ENCODE measurements around the gene TCF20. TPM values are rescaled to one million over a fixed set of nuclear protein-coding genes. Genes with fewer than 3 reads are reported as not detected.

Gene TCF20
- total RNA-seq, 4 donors from 2014 or later: 24.9 to 48.2 (median 38.4) TPM

GRCh38 chr22:42281284-42281683, 10.8 kb upstream of the TCF20 start:
- intact Hi-C loops (cut with DNase I): no loop called here
- 92% methylated on average over 10 of the region's 10 CpGs for WGBS

GRCh38 chr22:42280836-42281235, 10.4 kb upstream of the TCF20 start:
- WGBS: 85% methylated on average over 4 of the region's 5 CpGs
- DNase-seq (ENCODE audit: extremely low spot score): no peak
- intact Hi-C loops (cut with DNase I): no loop called here

More at GRCh38 chr22:42281284-42281683, 10.8 kb upstream of the TCF20 start:
- no peak for DNase-seq (ENCODE audit: extremely low spot score)
- H3K4me3 ChIP-seq: no peak overlapping the region
- H3K27ac ChIP-seq (replicated peaks in 1 of 4): no peak overlapping the region
- H3K9me3 ChIP-seq: no peaks in the 10 kb centered on the region
- TF ChIP-seq EP300 (IDR thresholded peaks at IDR 0.05) (no peak), POLR2AphosphoS5 (IDR thresholded peaks at IDR 0.05) (no peak), POLR2A (IDR thresholded peaks at IDR 0.05; ENCODE audit: low read depth) (no peak), CTCF (IDR thresholded peaks at IDR 0.05) (no peak)
- H3K4me1 ChIP-seq: peaks cover 4 to 26% (median 20%) of the 10 kb centered on the region in 4 donors
- H3K36me3 ChIP-seq: no peaks in the 10 kb centered on the region
- peaks cover 0 to 27% (median 0%) of the 10 kb centered on the region in 4 donors for H3K27me3 ChIP-seq

GRCh38 chr22:42280140-42280539, 9.7 kb upstream of the TCF20 start:
- Histone ChIP-seq H3K36me3 (no peaks in the 10 kb centered on the region), H3K27me3 (peaks cover 0 to 27% (median 0%) of the 10 kb centered on the region in 4 donors), H3K9me3 (no peaks in the 10 kb centered on the region), H3K4me3 (no peak overlapping the region), H3K4me1 (peaks cover 4 to 26% (median 20%) of the 10 kb centered on the region in 4 donors), H3K27ac (replicated peaks in 1 of 4) (no peak overlapping the region)
- 93% methylated on average over 9 of the region's 9 CpGs for whole genome bisulfite sequencing
- no peak for TF ChIP-seq CTCF (IDR thresholded peaks at IDR 0.05)
- no peak for TF ChIP-seq POLR2AphosphoS5 (IDR thresholded peaks at IDR 0.05)
- no peak for TF ChIP-seq POLR2A (IDR thresholded peaks at IDR 0.05; ENCODE audit: low read depth)
- TF ChIP-seq EP300 (IDR thresholded peaks at IDR 0.05): no peak
- intact Hi-C loops (cut with DNase I): no loop called here
- DNase-seq (ENCODE audit: extremely low spot score): no peak

More at GRCh38 chr22:42280836-42281235, 10.4 kb upstream of the TCF20 start:
- H3K4me1 ChIP-seq: peaks cover 4 to 26% (median 20%) of the 10 kb centered on the region in 4 donors
- no peaks in the 10 kb centered on the region for H3K36me3 ChIP-seq
- TF ChIP-seq CTCF (IDR thresholded peaks at IDR 0.05): no peak
- TF ChIP-seq POLR2AphosphoS5 (IDR thresholded peaks at IDR 0.05): no peak
- TF ChIP-seq EP300 (IDR thresholded peaks at IDR 0.05): no peak
- TF ChIP-seq POLR2A (IDR thresholded peaks at IDR 0.05; ENCODE audit: low read depth): no peak
- no peak overlapping the region for H3K27ac ChIP-seq (replicated peaks in 1 of 4)
- H3K9me3 ChIP-seq: no peaks in the 10 kb centered on the region
- H3K4me3 ChIP-seq: no peak overlapping the region
- peaks cover 0 to 27% (median 0%) of the 10 kb centered on the region in 4 donors for H3K27me3 ChIP-seq

- no peak for TF ChIP-seq POLR2A (IDR thresholded peaks at IDR 0.05; ENCODE audit: low read depth)
- TF ChIP-seq EP300 (IDR thresholded peaks at IDR 0.05): no peak
- no peak for TF ChIP-seq CTCF (IDR thresholded peaks at IDR 0.05)
- no peak for TF ChIP-seq POLR2AphosphoS5 (IDR thresholded peaks at IDR 0.05)
- H3K4me1 ChIP-seq: peaks cover 4 to 26% (median 20%) of the 10 kb centered on the region in 4 donors
- no peak for DNase-seq (ENCODE audit: extremely low spot score)
- no peak overlapping the region for H3K27ac ChIP-seq (replicated peaks in 1 of 4)
- H3K36me3 ChIP-seq: no peaks in the 10 kb centered on the region
- H3K9me3 ChIP-seq: no peaks in the 10 kb centered on the region
- H3K27me3 ChIP-seq: peaks cover 0 to 21% (median 0%) of the 10 kb centered on the region in 4 donors
- 90% methylated on average over 13 of the region's 13 CpGs for WGBS
- no peak overlapping the region for H3K4me3 ChIP-seq
- intact Hi-C loops (cut with DNase I): no loop called here
Measured at GRCh38 chr22:42279425-42280020, 9.1 kb upstream of the TCF20 start.

All from esophagus muscularis mucosa (tissue), 4 donors.